IPS-NIHi7 (cell line): Measurements from ENCODE around the gene BPHL.
"Not testable (repeated sequence)": the region's sequence is repeated elsewhere in the genome, so short reads cannot be mapped to it uniquely, and the experiment has no call there.

Source experiments
- DNase-seq: peaks from one replicate; pipeline ENCODE4 v3.0.0; 2012; ENCODE audit warnings: mixed read lengths; ENCODE audit errors: extremely low spot score

The BPHL gene

DNA sequence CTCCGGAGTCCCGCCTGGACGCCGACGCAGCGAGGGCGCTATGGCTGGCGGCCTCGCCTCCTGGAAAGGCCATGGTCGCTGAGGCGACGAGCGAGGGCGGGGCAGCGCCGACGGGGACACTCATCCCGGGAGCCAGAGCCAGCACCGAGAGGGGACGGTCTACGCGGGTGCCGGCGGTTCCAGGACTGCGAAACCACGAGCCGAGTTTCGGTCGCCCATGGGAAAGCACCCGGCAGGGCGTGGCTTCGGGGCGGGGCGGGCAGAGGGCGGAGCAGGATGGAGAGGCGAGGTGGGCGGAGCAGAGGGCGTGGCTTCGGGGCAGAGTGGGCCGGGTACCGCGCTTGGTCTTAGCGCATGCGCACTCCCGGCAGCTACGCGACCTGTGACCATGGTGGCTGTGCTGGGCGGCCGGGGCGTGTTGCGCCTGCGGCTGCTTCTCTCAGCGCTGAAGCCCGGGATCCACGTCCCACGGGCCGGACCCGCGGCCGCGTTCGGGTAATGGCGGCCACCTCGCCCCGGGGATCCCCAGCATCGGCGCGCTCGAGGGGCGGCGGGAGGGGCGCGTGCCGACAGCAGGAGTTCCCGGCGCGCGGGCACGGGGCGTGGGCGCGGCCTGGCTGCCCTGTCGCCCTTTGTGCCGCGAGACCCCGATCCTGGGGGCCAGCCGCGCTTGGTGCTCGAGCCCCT is at the start of gene BPHL:
Gene BPHL (plus strand): TSS at position 359 of the 687 bp plus-strand sequence. CDS start 30 bp downstream, at position 389.
- DNase-seq: peak; percentile 100

DNA sequence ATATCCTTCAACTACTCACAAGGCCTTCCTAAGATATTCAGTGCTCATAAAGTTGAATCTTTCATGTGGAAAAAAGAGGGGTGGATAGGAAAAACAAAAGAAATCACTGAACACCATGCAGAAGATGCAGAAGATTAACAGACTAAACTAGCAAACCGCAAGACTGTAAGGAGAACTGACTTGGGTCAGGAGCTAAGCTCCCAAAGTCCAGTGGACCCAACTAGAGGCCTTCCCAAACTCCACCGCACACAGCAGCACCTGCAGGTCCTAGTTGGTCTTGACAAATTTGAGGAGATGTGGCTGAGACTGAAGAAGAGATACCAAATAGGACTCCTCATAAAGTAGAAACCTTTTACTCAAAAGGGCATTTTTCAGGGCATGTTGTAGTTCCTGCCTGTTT is 46.9 kb upstream of the BPHL start:
- no peak for DNase-seq

DNA sequence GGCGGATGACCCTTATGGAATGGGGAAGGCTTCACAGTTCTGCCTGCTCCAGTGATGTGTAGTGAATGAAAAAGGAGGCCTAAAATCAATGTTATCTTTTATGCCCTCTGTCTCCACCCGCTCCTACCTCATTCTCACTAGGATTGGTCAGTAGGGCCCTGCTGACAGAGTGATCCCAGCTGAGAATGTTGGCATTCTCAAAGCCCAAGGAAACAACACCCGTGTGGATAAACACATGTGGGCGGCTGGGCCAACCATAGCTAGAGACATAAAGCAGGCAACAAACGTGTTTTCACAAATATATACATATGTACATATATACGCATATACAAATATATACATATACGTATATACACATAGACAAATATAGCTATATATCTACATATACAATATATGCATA is 45.7 kb upstream of the BPHL start:
- no peak for DNase-seq

GRCh38 chr6:3073382-3073781 is 45.1 kb upstream of the BPHL start:
- no peak for DNase-seq

- DNase-seq: no peak
These were observed 42.8 kb upstream of the BPHL start for GRCh38 chr6:3075772-3076113.

DNA sequence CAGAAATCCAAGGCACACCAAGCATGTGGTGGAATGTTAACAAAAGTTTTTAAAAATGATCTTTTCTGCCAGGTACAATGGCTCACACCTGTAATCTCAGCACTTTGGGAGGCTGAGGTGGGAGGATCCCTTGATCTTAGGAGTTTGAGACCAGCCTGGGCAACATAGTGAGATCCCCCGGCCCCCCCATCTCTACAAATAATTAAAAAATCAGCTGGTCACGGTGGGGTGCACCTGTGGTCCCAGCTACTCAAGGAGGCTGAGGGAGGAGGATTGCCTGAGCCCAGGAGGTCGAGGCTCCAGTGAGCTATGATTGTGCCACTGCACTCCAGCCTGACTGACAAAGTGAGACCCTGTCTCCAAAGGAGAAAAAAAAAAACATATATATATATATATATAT is 42.2 kb upstream of the BPHL start:
- DNase-seq: no peak

GRCh38 chr6:3077430-3077829 is 41.1 kb upstream of the BPHL start:
- DNase-seq: no peak

DNA sequence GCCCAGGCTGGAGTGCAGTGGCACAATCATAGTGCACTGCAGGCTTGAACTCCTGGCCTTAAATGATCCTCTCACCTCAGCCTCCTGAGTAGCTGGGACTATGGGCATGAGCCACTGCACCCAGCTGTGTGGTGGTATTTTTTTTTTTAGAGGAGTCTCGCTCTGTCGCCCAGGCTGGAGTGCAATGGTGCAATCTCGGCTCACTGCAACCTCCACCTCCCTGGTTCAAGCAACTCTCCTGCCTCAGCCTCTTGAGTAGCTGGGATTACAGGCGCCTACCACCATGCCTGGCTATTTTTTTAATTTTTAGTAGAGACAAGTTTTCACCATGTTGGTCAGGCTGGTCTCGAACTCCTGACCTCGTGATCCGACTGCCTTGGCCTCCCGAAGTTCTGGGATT is 39.6 kb upstream of the BPHL start:
- DNase-seq: not testable (repeated sequence)

DNA sequence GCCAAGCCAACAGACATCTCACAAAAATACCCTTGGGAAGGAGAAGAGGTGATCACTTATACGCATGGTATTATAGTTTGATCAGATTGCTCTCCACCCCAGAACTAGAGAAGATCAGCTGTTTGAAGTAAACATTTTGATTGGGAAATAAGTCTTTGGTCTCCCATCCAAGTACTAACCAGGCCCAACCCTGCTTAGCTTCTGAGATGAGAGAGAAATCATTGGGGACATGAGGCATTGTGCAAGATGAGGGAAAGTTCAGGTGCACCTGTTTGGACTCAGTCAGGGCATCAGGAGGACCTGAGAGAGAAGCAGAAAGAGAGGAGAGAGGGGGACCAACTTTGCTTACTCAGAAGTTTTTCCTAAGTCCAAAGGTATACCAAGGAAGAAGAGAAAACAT is 38.8 kb upstream of the BPHL start:
- DNase-seq: no peak

DNA sequence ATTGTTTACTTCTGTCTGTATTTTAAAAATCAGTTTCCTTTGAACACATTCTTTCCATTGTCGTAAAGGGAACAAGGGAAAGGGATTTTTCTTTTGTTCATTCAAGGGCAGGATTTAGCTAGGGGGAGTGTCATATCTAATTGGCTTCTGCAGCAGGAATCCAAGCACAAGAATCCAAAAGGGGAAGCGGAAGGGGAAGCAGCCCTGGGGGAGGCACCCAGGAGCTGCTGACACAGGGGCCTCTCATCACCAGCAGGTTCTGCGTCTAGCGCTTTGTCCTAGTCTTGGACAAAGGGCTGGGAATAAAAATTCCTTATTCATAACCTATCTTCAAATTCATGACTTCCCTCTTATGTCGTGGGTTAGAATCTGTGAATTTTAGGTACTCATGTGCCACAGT is 36.6 kb upstream of the BPHL start:
- DNase-seq: no peak

- DNase-seq: no peak
These were observed 33.4 kb upstream of the BPHL start for GRCh38 chr6:3085074-3085473.

- DNase-seq: no peak
These were observed 32.1 kb upstream of the BPHL start for GRCh38 chr6:3086282-3086946.

GRCh38 chr6:3088446-3088845 is 30.1 kb upstream of the BPHL start:
- DNase-seq: no peak

GRCh38 chr6:3088968-3089367 is 29.5 kb upstream of the BPHL start:
- no peak for DNase-seq

DNA sequence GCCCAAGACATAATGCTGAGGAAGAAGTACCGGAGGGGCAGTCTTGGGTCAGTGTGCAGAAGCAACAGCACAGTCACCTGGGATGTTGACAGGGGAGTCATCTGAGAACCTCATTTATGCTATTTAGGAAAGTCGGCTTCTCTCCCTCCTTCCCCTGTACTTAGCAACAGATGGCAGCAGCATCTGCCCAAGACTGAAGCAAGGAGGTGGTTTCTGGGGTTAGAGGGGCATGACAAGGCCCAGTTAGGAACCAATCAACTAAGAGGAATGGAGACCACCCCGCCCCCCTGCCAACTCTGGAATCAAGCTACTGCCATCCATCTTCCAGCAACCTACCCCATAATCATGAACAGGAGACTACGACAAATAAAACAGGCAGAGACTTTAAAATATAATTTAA is 28.5 kb upstream of the BPHL start:
- no peak for DNase-seq

- no peak for DNase-seq
These were observed 23.7 kb upstream of the BPHL start for GRCh38 chr6:3094815-3095214.

GRCh38 chr6:3102875-3103274 is 15.6 kb upstream of the BPHL start:
- no peak for DNase-seq

GRCh38 chr6:3108746-3109414 is 9.6 kb upstream of the BPHL start:
- no peak for DNase-seq

- DNase-seq: no peak
These were observed 8.8 kb upstream of the BPHL start for GRCh38 chr6:3109761-3110160.

DNA sequence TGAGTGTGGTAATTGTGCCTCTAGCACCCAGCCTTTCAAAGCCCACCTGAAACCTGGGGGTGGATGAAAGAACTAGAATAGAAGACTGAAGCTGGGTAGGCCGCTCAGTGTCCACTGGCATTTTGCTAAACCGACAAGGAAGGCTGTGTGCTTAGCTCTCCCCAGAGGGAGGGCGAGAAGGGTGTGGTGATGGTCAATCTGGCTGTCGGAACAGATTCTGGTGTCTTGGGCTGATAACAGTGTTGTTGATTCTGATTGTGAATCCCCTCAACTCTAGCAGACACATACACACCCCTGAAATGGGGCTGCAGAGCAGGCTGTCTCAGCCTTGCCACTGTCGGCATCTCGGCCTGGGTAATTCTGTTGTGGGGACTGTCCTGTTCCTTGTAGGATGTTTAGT is 4.1 kb upstream of the BPHL start:
- no peak for DNase-seq

DNA sequence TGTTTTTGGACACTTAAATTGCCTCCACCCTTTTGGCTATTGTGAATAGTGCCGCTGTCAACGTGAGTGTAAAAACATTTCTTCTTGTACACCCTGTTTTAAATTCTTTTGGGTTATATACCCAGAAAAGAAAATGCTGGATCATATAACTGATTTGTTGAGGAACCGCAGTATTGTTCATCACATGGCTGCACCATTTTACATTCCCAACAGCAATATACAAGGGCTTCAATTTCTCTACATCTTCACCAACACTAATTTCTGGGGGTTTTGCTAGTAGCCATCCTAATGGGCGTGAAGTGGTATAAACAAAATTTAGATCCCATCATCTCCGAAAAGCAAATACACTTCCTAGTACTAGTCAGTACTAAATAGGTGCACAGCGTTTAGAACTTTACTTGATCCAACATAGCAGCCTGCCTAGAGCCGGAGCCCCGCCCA is 579 bp upstream of the BPHL start:
- DNase-seq: no peak

GRCh38 chr6:3119040-3119723 is 671 bp downstream of the BPHL start:
- no peak for DNase-seq

DNA sequence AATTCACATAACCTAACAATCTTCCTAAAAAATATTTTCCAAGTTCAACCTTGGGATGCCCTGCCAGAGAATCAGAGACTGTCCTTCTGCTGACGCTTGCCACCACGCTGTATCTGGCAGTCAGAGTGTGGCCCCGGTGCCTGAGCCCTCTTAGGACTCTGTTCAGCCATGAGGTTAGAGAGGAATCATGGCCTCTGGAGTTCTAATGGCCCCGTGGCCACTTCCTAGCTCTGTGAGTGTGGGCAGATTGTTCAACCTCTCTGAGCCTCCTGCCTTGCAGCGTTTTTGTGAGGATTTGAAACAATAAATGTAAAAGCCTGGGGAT is 2.2 kb downstream of the BPHL start:
- DNase-seq: no peak
